Kidney (tissue), 14 donors: ENCODE data around the gene CCS. TPM values are rescaled to one million over a fixed set of nuclear protein-coding genes. Genes with fewer than 3 reads are reported as not detected.
A peak's percentile ranks its signal among the peaks of the same experiment; 100 is the strongest.

Source experiments
- DNase-seq, 5 donors: peaks; one replicate each; pipeline ENCODE4 v3.0.0-alpha.2; 2013 to 2020
- FAIRE-seq: peaks from 2 replicates; lab custom pipeline; 2012; peaks lifted over from hg19 to GRCh38; lab: Jason Lieb, UNC
- H3K27ac ChIP-seq, 2 donors: one replicate each; pipeline ENCODE4 v1.7.0; 2013; ENCODE audit warnings: low read depth in 2 of 2, low read length in 2 of 2, inconsistent platforms in 1 of 2
- H3K27me3 ChIP-seq: one replicate; pipeline ENCODE4 v1.7.1; 2013; ENCODE audit warnings: low read length, inconsistent platforms; ENCODE audit not compliant: control insufficient read depth, insufficient read depth
- H3K36me3 ChIP-seq, 3 donors: one replicate each; pipeline versions ENCODE4 v1.7.0 to v1.7.1; 2013; ENCODE audit warnings: low read length in 3 of 3, control low read depth in 1 of 3, inconsistent platforms in 1 of 3; ENCODE audit not compliant: insufficient read depth in 3 of 3, control insufficient read depth in 2 of 3
- H3K4me1 ChIP-seq, 3 donors: one replicate each; pipeline versions ENCODE4 v1.7.0 to v1.7.1; 2013; ENCODE audit warnings: low read length in 3 of 3, inconsistent platforms in 1 of 3, low read depth in 1 of 3; ENCODE audit not compliant: control insufficient read depth in 2 of 3, insufficient read depth in 2 of 3
- H3K4me3 ChIP-seq, 3 donors: one replicate each; pipeline versions ENCODE4 v1.7.0 to v1.8.1; 2013; ENCODE audit warnings: low read length in 3 of 3, control low read depth in 1 of 3, inconsistent platforms in 1 of 3
- H3K9ac ChIP-seq, 3 donors: one replicate each; pipeline versions ENCODE4 v1.7.0 to v1.7.1; 2013; ENCODE audit warnings: low read length in 3 of 3, control low read depth in 1 of 3, inconsistent platforms in 1 of 3
- H3K9me3 ChIP-seq, 3 donors: one replicate each; pipeline versions ENCODE4 v1.7.0 to v1.7.1; 2013; ENCODE audit warnings: low read length in 3 of 3, control low read depth in 1 of 3, inconsistent platforms in 1 of 3; ENCODE audit not compliant: control insufficient read depth in 2 of 3, insufficient read depth in 1 of 3
- intact Hi-C: fragments of 100-400 bp; cut with DNase I; formaldehyde crosslinking; loops from one replicate; pipeline ENCODE4 v1.11.1; 2022
- polyA plus RNA-seq: library from polyadenylated mRNA; stranded (reverse); fragments of 350-450 nt; fragmentation: Illumina TruSeq; extraction: RNeasy Lipid Tissue Mini Kit (QIAGEN cat#74804); gene quantifications from one replicate; pipeline ENCODE4 v1.2.3, GENCODE V29; 2014; ENCODE audit warnings: low read depth, low replicate concordance; ENCODE audit not compliant: insufficient read depth
- total RNA-seq: library from RNA; stranded (reverse); fragmentation: NEBNext Ultra II Directional; extraction: Animal tissue kit (Norgen Biotek cat#: 25700); gene quantifications from one replicate; pipeline ENCODE4 v1.2.1, GENCODE V29; 2021
- TF ChIP-seq, protein P1 (sequence below): IDR thresholded peaks from 3 replicates; pipeline ENCODE4 v1.5.1; 2012; ENCODE audit warnings: mild to moderate bottlenecking, moderate library complexity, borderline replicate concordance; ENCODE audit not compliant: insufficient read depth; ENCODE audit errors: extremely low read depth
- donor health status: control.
- donor health status: control.
- donor health status: control.
- donor health status: control.
- donor health status: control.
- donor health status: DM: yes; HTN: yes; CAD: no.
- donor health status: Normal renal cell carcinoma (clear cell type).

CCS gene
- total and polyA plus RNA-seq, 2 donors from 2014 or later: 40.7 to 78.7 TPM

- DNase-seq: no peak
- FAIRE-seq: no peak
- H3K9ac ChIP-seq: no peak overlapping the region
Measured at GRCh38 chr11:66607126-66607834, 14.3 kb downstream of the CCS start.

DNA sequence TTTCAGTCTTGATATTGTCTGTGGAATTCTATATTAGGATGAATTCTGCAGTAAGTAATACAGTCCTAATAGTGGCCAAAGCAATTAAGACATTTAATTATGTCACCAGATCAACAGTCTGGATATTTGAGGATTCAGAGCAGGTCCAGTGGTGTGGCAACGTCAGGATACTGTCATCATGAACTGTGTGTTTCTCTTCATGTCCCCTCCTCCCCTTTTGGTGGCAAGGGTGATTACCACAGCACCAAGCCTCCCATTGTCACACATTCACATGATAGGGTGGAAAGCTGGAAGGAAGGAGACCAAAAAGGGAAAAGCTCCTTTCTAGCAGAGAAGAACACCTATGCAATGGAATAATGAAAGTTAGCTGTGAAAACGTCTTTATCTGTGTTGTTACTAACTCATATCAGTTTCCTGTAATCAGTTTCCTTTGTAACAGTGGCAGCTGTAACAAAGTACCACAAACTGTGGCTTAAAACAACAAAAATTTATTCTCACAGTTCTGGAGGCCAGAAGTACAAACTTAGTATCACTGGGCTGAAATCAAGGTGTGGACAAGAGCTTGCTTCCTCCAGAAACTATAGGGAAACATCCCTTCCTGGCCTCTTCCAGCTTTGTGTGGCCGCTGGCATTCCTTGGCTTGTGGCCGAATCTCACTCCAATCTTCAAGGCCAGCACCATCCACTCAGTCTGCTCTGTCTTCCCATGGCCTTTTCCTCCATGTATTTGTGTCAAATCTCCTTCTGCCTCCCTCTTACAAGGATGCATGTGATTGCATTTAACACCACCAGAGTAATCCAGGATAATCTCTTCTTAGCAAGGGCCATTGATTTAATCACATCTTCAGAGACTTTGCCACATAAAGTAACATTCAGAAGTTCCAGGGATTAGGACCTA lies 17.0 kb downstream of the CCS start:
- Histone ChIP-seq H3K4me3 (no peak overlapping the region), H3K9ac (no peak overlapping the region), H3K27me3 (no peaks in the 10 kb centered on the region), H3K4me1 (no peaks in the 10 kb centered on the region), H3K36me3 (peaks cover 0 to 7% (median 2%) of the 10 kb centered on the region in 3 donors), H3K27ac (no peak overlapping the region), H3K9me3 (no peaks in the 10 kb centered on the region)
- FAIRE-seq (no peak), DNase-seq (no peak)
- TF ChIP-seq, protein P1, sequence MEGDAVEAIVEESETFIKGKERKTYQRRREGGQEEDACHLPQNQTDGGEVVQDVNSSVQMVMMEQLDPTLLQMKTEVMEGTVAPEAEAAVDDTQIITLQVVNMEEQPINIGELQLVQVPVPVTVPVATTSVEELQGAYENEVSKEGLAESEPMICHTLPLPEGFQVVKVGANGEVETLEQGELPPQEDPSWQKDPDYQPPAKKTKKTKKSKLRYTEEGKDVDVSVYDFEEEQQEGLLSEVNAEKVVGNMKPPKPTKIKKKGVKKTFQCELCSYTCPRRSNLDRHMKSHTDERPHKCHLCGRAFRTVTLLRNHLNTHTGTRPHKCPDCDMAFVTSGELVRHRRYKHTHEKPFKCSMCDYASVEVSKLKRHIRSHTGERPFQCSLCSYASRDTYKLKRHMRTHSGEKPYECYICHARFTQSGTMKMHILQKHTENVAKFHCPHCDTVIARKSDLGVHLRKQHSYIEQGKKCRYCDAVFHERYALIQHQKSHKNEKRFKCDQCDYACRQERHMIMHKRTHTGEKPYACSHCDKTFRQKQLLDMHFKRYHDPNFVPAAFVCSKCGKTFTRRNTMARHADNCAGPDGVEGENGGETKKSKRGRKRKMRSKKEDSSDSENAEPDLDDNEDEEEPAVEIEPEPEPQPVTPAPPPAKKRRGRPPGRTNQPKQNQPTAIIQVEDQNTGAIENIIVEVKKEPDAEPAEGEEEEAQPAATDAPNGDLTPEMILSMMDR: no peak
- intact Hi-C loops: no loop called here

More at GRCh38 chr11:66607126-66607834, 14.3 kb downstream of the CCS start:
- Histone ChIP-seq H3K36me3 (peaks cover 0 to 12% (median 2%) of the 10 kb centered on the region in 3 donors), H3K27me3 (no peaks in the 10 kb centered on the region), H3K4me3 (no peak overlapping the region), H3K4me1 (peaks cover 0 to 3% (median 2%) of the 10 kb centered on the region in 3 donors), H3K9me3 (no peaks in the 10 kb centered on the region), H3K27ac (peak overlapping the region in 1 of 2 donors; percentile 19)
- intact Hi-C loops: no loop called here
- TF ChIP-seq, protein P1: no peak

DNA sequence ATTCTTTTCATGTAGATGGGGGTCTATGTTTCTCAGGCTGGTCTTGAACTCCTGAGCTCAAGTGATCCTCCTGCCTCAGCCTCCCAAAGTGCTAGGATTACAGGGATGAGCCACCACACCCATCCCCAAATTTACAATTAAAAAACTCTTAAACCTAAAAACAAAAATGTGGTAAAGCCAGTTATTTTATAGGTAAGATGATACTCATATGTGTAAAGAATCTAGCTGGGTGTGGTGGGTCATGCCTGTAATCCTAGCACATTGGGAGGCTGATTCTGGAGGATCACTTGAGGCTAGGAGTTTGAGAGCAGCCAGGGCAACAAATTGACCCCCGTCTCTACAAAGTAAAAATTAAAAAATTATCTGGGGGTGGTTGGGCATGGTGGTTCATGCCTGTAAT lies 19.5 kb downstream of the CCS start:
- no peak overlapping the region for H3K4me3 ChIP-seq
- intact Hi-C loops: no loop called here
- H3K9ac ChIP-seq: no peak overlapping the region
- TF ChIP-seq, protein P1: no peak
- H3K4me1 ChIP-seq: no peaks in the 10 kb centered on the region
- no peaks in the 10 kb centered on the region for H3K9me3 ChIP-seq
- FAIRE-seq (no peak), DNase-seq (no peak)
- H3K27ac ChIP-seq: no peak overlapping the region
- no peaks in the 10 kb centered on the region for H3K27me3 ChIP-seq
- H3K36me3 ChIP-seq: no peaks in the 10 kb centered on the region
